Measurements from ENCODE around the gene MMP24OS. TPM values are rescaled to one million over a fixed set of nuclear protein-coding genes. Genes with fewer than 3 reads are reported as not detected.
"Not testable (repeated sequence)": the region's sequence is repeated elsewhere in the genome, so short reads cannot be mapped to it uniquely, and the experiment has no call there.

Gene MMP24OS
- total and polyA plus RNA-seq, 3 donors from 2014 or later = 16.4 to 45.9 (median 35.1) TPM

GRCh38 chr20:35317416-35318210 is 39.7 kb upstream of the MMP24OS start:
- intact Hi-C loops (cut with DNase I; ENCODE audit: low total_unique reads) = no loop called here
- no peaks in the 10 kb centered on the region for H3K27me3 ChIP-seq
- H3K36me3 ChIP-seq (ENCODE audit: low read depth, missing control alignments) = no peaks in the 10 kb centered on the region
- H3K27ac ChIP-seq = no peak overlapping the region
- no peaks in the 10 kb centered on the region for H3K4me1 ChIP-seq
- H3K9me3 ChIP-seq = no peaks in the 10 kb centered on the region
- WGBS, 2 donors = 88 to 89% methylated on average over 5 of the region's 5 CpGs
- TF ChIP-seq CTCF (IDR thresholded peaks at IDR 0.05) = no peak
- no peak for TF ChIP-seq POLR2A (IDR thresholded peaks at IDR 0.05)
- DNase-seq = no peak
- H3K4me3 ChIP-seq = no peak overlapping the region

GRCh38 chr20:35316086-35316485 is 38.2 kb upstream of the MMP24OS start:
- Histone ChIP-seq H3K4me3 (no peak overlapping the region), H3K27me3 (no peaks in the 10 kb centered on the region), H3K27ac (no peak overlapping the region), H3K36me3 (ENCODE audit: low read depth, missing control alignments) (no peaks in the 10 kb centered on the region), H3K9me3 (no peaks in the 10 kb centered on the region), H3K4me1 (no peaks in the 10 kb centered on the region)
- DNase-seq = no peak
- 55 to 100% methylated on average over 2 of the region's 2 CpGs for WGBS, 2 donors
- intact Hi-C loops (cut with DNase I; ENCODE audit: low total_unique reads) = no loop called here
- no peak for TF ChIP-seq POLR2A (IDR thresholded peaks at IDR 0.05)
- TF ChIP-seq CTCF (IDR thresholded peaks at IDR 0.05) = no peak

- intact Hi-C loops (cut with DNase I; ENCODE audit: low total_unique reads); H3K27me3 ChIP-seq; H3K4me3 ChIP-seq; DNase-seq; H3K9me3 ChIP-seq; H3K36me3 ChIP-seq (ENCODE audit: low read depth, missing control alignments); H3K27ac ChIP-seq; H3K4me1 ChIP-seq: not testable (repeated sequence)
- WGBS, 2 donors = 93 to 95% methylated on average over 5 to 7 of the region's 7 CpGs
Observed at GRCh38 chr20:35315632-35316020, 37.7 kb upstream of the MMP24OS start.

GRCh38 chr20:35314816-35315631 is 37.1 kb upstream of the MMP24OS start:
- Histone ChIP-seq H3K27ac (no peak overlapping the region), H3K36me3 (ENCODE audit: low read depth, missing control alignments) (no peaks in the 10 kb centered on the region), H3K4me1 (no peaks in the 10 kb centered on the region), H3K9me3 (no peaks in the 10 kb centered on the region), H3K4me3 (no peak overlapping the region), H3K27me3 (no peaks in the 10 kb centered on the region)
- intact Hi-C loops (cut with DNase I; ENCODE audit: low total_unique reads) = no loop called here
- TF ChIP-seq POLR2A (IDR thresholded peaks at IDR 0.05) = no peak
- no peak for TF ChIP-seq CTCF (IDR thresholded peaks at IDR 0.05)
- WGBS, 2 donors = 80 to 81% methylated on average over 3 of the region's 3 CpGs
- no peak for DNase-seq

- 90% methylated on average over 1 of the region's 1 CpG for WGBS, 2 donors
- intact Hi-C loops (cut with DNase I; ENCODE audit: low total_unique reads) = no loop called here
- no peak for TF ChIP-seq CTCF (IDR thresholded peaks at IDR 0.05)
- no peak for TF ChIP-seq POLR2A (IDR thresholded peaks at IDR 0.05)
- no peak for DNase-seq
- no peak overlapping the region for H3K4me3 ChIP-seq
- H3K36me3 ChIP-seq (ENCODE audit: low read depth, missing control alignments) = no peaks in the 10 kb centered on the region
- peaks cover 7% of the 10 kb centered on the region for H3K4me1 ChIP-seq
- no peaks in the 10 kb centered on the region for H3K27me3 ChIP-seq
- no peak overlapping the region for H3K27ac ChIP-seq
- H3K9me3 ChIP-seq = no peaks in the 10 kb centered on the region
Observed at GRCh38 chr20:35312318-35312717, 34.4 kb upstream of the MMP24OS start.
